Upper lobe of left lung (tissue), 6 donors: ENCODE results near the gene ZBTB7B. TPM values are rescaled to one million over a fixed set of nuclear protein-coding genes. Genes with fewer than 3 reads are reported as not detected.

Experiments used
- ATAC-seq, 2 donors: fragments of 200-7000 bp; cut with Tn5 transposase; one replicate each; pipeline ENCODE4 v1.9.1; 2022; ENCODE audit warnings: mild to moderate bottlenecking in 2 of 2, moderate library complexity in 2 of 2; ENCODE audit not compliant: low FRiP score in 2 of 2
- DNase-seq, 2 donors: peaks; one replicate each; pipeline ENCODE4 v3.0.0-alpha.2; 2019 to 2020
- H3K27ac ChIP-seq, 4 donors: fragments of 200-600 bp; sonication (generic); one replicate each; pipeline ENCODE4 v1.5.1; 2016 to 2019
- H3K27me3 ChIP-seq, 4 donors: fragments of 200-600 bp; sonication (generic); one replicate each; pipeline ENCODE4 v1.5.1; 2017 to 2019
- H3K36me3 ChIP-seq, 4 donors: fragments of 200-600 bp; sonication (generic); one replicate each; pipeline ENCODE4 v1.5.1; 2016 to 2019
- H3K4me1 ChIP-seq, 4 donors: fragments of 200-600 bp; sonication (generic); one replicate each; pipeline ENCODE4 v1.5.1; 2018 to 2019
- H3K4me3 ChIP-seq, 4 donors: fragments of 200-600 bp; sonication (generic); one replicate each; pipeline ENCODE4 v1.5.1; 2017 to 2019; ENCODE audit warnings: mild to moderate bottlenecking in 2 of 4, moderate library complexity in 1 of 4
- H3K9me3 ChIP-seq, 4 donors: fragments of 200-600 bp; sonication (generic); one replicate each; pipeline ENCODE4 v1.5.1; 2018 to 2019
- CTCF ChIP-seq, 6 experiments: fragments of 450-650 bp in 4 of 6; fragments of 200-600 bp in 2 of 6; sonication (generic) in 2 of 6; IDR thresholded peaks; one replicate each; pipeline ENCODE4 v1.5.1; 2016 to 2019; ENCODE audit warnings: antibody characterized with exemption in 6 of 6
- EP300 ChIP-seq, 4 donors: sonication (generic); formaldehyde crosslinking; IDR thresholded peaks; one replicate each; pipeline ENCODE4 v1.5.1; 2017; ENCODE audit warnings: antibody characterized with exemption in 4 of 4, control low read depth in 2 of 4
- POLR2A ChIP-seq, 4 donors: fragments of 450-650 bp; IDR thresholded peaks; one replicate each; pipeline ENCODE4 v1.5.1; 2016 to 2017; ENCODE audit warnings: antibody characterized with exemption in 4 of 4, mild to moderate bottlenecking in 2 of 4
- POLR2AphosphoS5 ChIP-seq, 2 donors: sonication (generic); formaldehyde crosslinking; IDR thresholded peaks; one replicate each; pipeline ENCODE4 v1.5.1; 2017; ENCODE audit warnings: antibody characterized with exemption in 2 of 2
- WGBS, 2 donors: methylation state at CpG; one replicate each; pipeline ENCODE4 v1.1.5; 2017 to 2018; 5-methylcytosine and 5-hydroxymethylcytosine counted together
- total RNA-seq, 6 donors: library from RNA; depleted of rRNA in 4 of 6; stranded (reverse); fragments of >200 nt in 4 of 6; gene quantifications; one replicate each; pipeline versions ENCODE4 v1.1.0 to v1.2.1, GENCODE V29; 2016 to 2021
- donor health status: DM: no; HTN: no; CAD: no; lungs with moderate emphysema.
- donor health status: DM: no; HTN: yes; CAD: no; lungs with severe emphysema.

ZBTB7B gene
- total RNA-seq, 6 donors from 2014 or later = 43.9 to 88.2 (median 66.2) TPM

- 23 to 27% methylated on average over 18 of the region's 18 CpGs for WGBS, 2 donors
- peak overlapping the region in 3 of 4 donors; percentile 61 to 74 (median 65) for H3K4me3 ChIP-seq
- peak in 1 of 2 donors; percentile 28 for ATAC-seq
- no peaks in the 10 kb centered on the region for H3K27me3 ChIP-seq
- peaks cover under 1 to 17% (median 10%) of the 10 kb centered on the region in 4 donors for H3K36me3 ChIP-seq
- DNase-seq = peak in 1 of 2 donors; percentile 90
- peak overlapping the region; percentile 97 to 99 (median 98) for H3K27ac ChIP-seq
- peaks cover 45 to 63% (median 60%) of the 10 kb centered on the region in 4 donors for H3K4me1 ChIP-seq
- TF ChIP-seq POLR2A (IDR thresholded peaks at IDR 0.05) (peak in 1 of 4 donors; percentile 46), CTCF (IDR thresholded peaks at IDR 0.05) (no peak), EP300 (IDR thresholded peaks at IDR 0.05) (peak in 3 of 4 donors; percentile 68 to 87 (median 75)), POLR2AphosphoS5 (IDR thresholded peaks at IDR 0.05) (peak; percentile 89 to 95)
- H3K9me3 ChIP-seq = no peaks in the 10 kb centered on the region
Observed at GRCh38 chr1:154972517-154973343, 29.9 kb upstream of the ZBTB7B start.

GRCh38 chr1:154973344-154974101 lies 29.1 kb upstream of the ZBTB7B start:
- peak overlapping the region; percentile 26 to 74 (median 63) for H3K4me3 ChIP-seq
- TF ChIP-seq POLR2A (IDR thresholded peaks at IDR 0.05) (peak in 2 of 4 donors; percentile 44 to 59), CTCF (IDR thresholded peaks at IDR 0.05) (peak in 1 of 6 experiments; percentile 6), EP300 (IDR thresholded peaks at IDR 0.05) (peak in 1 of 4 donors; percentile 0), POLR2AphosphoS5 (IDR thresholded peaks at IDR 0.05) (peak; percentile 64 to 86)
- H3K36me3 ChIP-seq = peaks cover 0 to 9% (median 4%) of the 10 kb centered on the region in 4 donors
- DNase-seq (peak in 1 of 2 donors; percentile 97), ATAC-seq (peak; percentile 80 to 88)
- peaks cover 44 to 59% (median 55%) of the 10 kb centered on the region in 4 donors for H3K4me1 ChIP-seq
- no peaks in the 10 kb centered on the region for H3K27me3 ChIP-seq
- WGBS, 2 donors = 3 to 6% methylated on average over 35 to 37 of the region's 37 CpGs
- peak overlapping the region; percentile 97 to 99 (median 98) for H3K27ac ChIP-seq
- H3K9me3 ChIP-seq = no peaks in the 10 kb centered on the region

- ATAC-seq = peak; percentile 92 to 95
- Histone ChIP-seq H3K27ac (peak within 1 kb of the TSS; percentile 97 to 99 (median 98)), H3K36me3 (peaks cover 0 to 3% (median under 1%) of the 10 kb centered on the region in 4 donors), H3K27me3 (no peaks in the 10 kb centered on the region), H3K4me3 (peak within 1 kb of the TSS; percentile 48 to 74 (median 63)), H3K4me1 (peaks cover 36 to 52% (median 48%) of the 10 kb centered on the region in 4 donors), H3K9me3 (no peaks in the 10 kb centered on the region)
- peak; percentile 93 to 97 for DNase-seq
- TF ChIP-seq POLR2A (IDR thresholded peaks at IDR 0.05) (peak in 3 of 4 donors; percentile 18 to 83 (median 44)), EP300 (IDR thresholded peaks at IDR 0.05) (no peak), CTCF (IDR thresholded peaks at IDR 0.05) (peak in 1 of 6 experiments; percentile 14), POLR2AphosphoS5 (IDR thresholded peaks at IDR 0.05) (peak; percentile 23 to 72)
- 1% methylated on average over 45 to 47 of the region's 47 CpGs for WGBS, 2 donors
Observed at GRCh38 chr1:154974102-154974807, 28.3 kb upstream of the ZBTB7B start, which contains the start of gene CKS1B. Gene CKS1B (plus strand): TSS chr1:154974681. CDS start chr1:154974746, 65 bp downstream.

- 0% methylated on average over 29 to 30 of the region's 30 CpGs for WGBS, 2 donors
Observed at GRCh38 chr1:154974808-154975408, 27.7 kb upstream of the ZBTB7B start.

More at GRCh38 chr1:154974808-154975408, 27.7 kb upstream of the ZBTB7B start:
- ATAC-seq (peak; percentile 79 to 81), DNase-seq (peak in 1 of 2 donors; percentile 93)
- Histone ChIP-seq H3K4me1 (peaks cover 30 to 46% (median 41%) of the 10 kb centered on the region in 4 donors), H3K36me3 (peaks cover 0 to 4% (median 2%) of the 10 kb centered on the region in 4 donors), H3K27me3 (no peaks in the 10 kb centered on the region), H3K27ac (peak overlapping the region; percentile 97 to 99 (median 98)), H3K4me3 (peak overlapping the region; percentile 48 to 74 (median 63)), H3K9me3 (no peaks in the 10 kb centered on the region)
- TF ChIP-seq POLR2AphosphoS5 (IDR thresholded peaks at IDR 0.05) (peak; percentile 53 to 75), POLR2A (IDR thresholded peaks at IDR 0.05) (peak in 2 of 4 donors; percentile 74 to 90), EP300 (IDR thresholded peaks at IDR 0.05) (no peak), CTCF (IDR thresholded peaks at IDR 0.05) (no peak)
